PC-3 (cell line): ENCODE measurements around the gene TFB1M. TPM values are rescaled to one million over a fixed set of nuclear protein-coding genes. Genes with fewer than 3 reads are reported as not detected.

Experiments
- ATAC-seq: fragments of 200-7000 bp; cut with Tn5 transposase; 2 replicates; pipeline ENCODE4 v1.9.1; 2020; ENCODE audit warnings: mild to moderate bottlenecking, moderate library complexity
- BruUV-seq: library from RNA; stranded (reverse); fragments of 400-500 nt; replicated peaks from 2 replicates; lab custom pipeline; 2021; lab: Mats Ljungman, UMichigan
- CTCF ChIA-PET: fragments of 300-600 bp; sonication (Branson Sonifier 250); formaldehyde crosslinking; loops from one replicate; lab custom pipeline; 2022; ENCODE audit warnings: antibody characterized with exemption; lab: Charles Lee
- POLR2A ChIA-PET: fragments of 300-600 bp; sonication (Branson Sonifier 250); formaldehyde crosslinking; loops from one replicate; lab custom pipeline; 2022; ENCODE audit warnings: antibody characterized with exemption; ENCODE audit not compliant: unreplicated experiment; lab: Charles Lee
- DNase-seq: peaks from one replicate; pipeline ENCODE4 v3.0.0-alpha.2; 2015
- H2AFZ ChIP-seq: fragments of 300-600 bp; sonication (generic); 2 replicates; pipeline ENCODE4 v1.6.0; 2016; ENCODE audit warnings: antibody characterized with exemption, low read length
- H3F3A ChIP-seq: fragments of 300-600 bp; sonication (generic); one replicate; pipeline ENCODE4 v1.6.0; 2017; ENCODE audit warnings: antibody characterized with exemption, low read length, control low read depth, mild to moderate bottlenecking; ENCODE audit not compliant: unreplicated experiment
- H3K27ac ChIP-seq: fragments of 300-600 bp; sonication (generic); 2 replicates; pipeline ENCODE4 v1.5.1; 2016; ENCODE audit warnings: mild to moderate bottlenecking, low read length
- H3K27me3 ChIP-seq: fragments of 300-600 bp; sonication (generic); 2 replicates; pipeline ENCODE4 v1.6.1; 2016; ENCODE audit warnings: low read length, mixed read lengths
- H3K36me3 ChIP-seq: fragments of 300-600 bp; sonication (generic); 2 replicates; pipeline ENCODE4 v1.6.1; 2016; ENCODE audit warnings: low read depth, mixed run types, low read length, mixed read lengths
- H3K4me1 ChIP-seq: fragments of 300-600 bp; sonication (generic); 2 replicates; pipeline ENCODE4 v1.5.1; 2016; ENCODE audit warnings: low read length; ENCODE audit not compliant: insufficient read depth
- H3K4me2 ChIP-seq: fragments of 300-600 bp; sonication (generic); 2 replicates; pipeline ENCODE4 v1.6.0; 2016; ENCODE audit warnings: low read length
- H3K4me3 ChIP-seq: fragments of 300-600 bp; sonication (generic); 2 replicates; pipeline ENCODE4 v1.5.1; 2016; ENCODE audit warnings: mild to moderate bottlenecking, low read length, mixed read lengths
- H3K79me2 ChIP-seq: fragments of 300-600 bp; sonication (generic); 2 replicates; pipeline ENCODE4 v1.6.1; 2017; ENCODE audit warnings: low read length, mixed read lengths
- H3K9ac ChIP-seq: fragments of 300-600 bp; sonication (generic); 2 replicates; pipeline ENCODE4 v1.6.0; 2016; ENCODE audit warnings: mild to moderate bottlenecking, low read length
- H3K9me2 ChIP-seq: fragments of 300-600 bp; sonication (generic); replicated peaks from 2 replicates; pipeline ENCODE4 v1.6.1; 2016; ENCODE audit warnings: mixed run types, low read length, mixed read lengths
- H3K9me3 ChIP-seq: fragments of 300-600 bp; sonication (generic); 2 replicates; pipeline ENCODE4 v1.6.1; 2016; ENCODE audit warnings: low read length, mixed read lengths
- H4K20me1 ChIP-seq: fragments of 300-600 bp; sonication (generic); 2 replicates; pipeline ENCODE4 v1.6.1; 2016; ENCODE audit warnings: low read length, mixed read lengths
- CTCF ChIP-seq: fragments of 300-600 bp; sonication (generic); conservative IDR thresholded peaks from 2 replicates; pipeline ENCODE4 v1.5.1; 2017; ENCODE audit warnings: antibody characterized with exemption, low read depth, mild to moderate bottlenecking, low read length
- EZH2 ChIP-seq: fragments of 300-600 bp; sonication (generic); IDR thresholded peaks from one replicate; pipeline ENCODE4 v1.6.1; 2017; ENCODE audit warnings: antibody characterized with exemption, mild to moderate bottlenecking, low read length; ENCODE audit not compliant: unreplicated experiment
- EZH2phosphoT487 ChIP-seq: fragments of 300-600 bp; sonication (generic); IDR thresholded peaks from 2 replicates; pipeline ENCODE4 v1.6.1; 2018; ENCODE audit warnings: mild to moderate bottlenecking, antibody characterized with exemption, low read length, borderline replicate concordance
- intact Hi-C: fragments of 100-400 bp; cut with micrococcal nuclease; formaldehyde crosslinking; loops from 2 replicates; pipeline ENCODE4 v1.9.0; 2023
- total RNA-seq: library from RNA; depleted of rRNA; stranded (reverse); fragments of >200 nt; gene quantifications from 2 replicates; pipeline ENCODE4 v1.2.3, GENCODE V29; 2014

Gene TFB1M
- total RNA-seq, 1 experiment from 2014 or later = 23.1 TPM

GRCh38 chr6:155216312-155217046 is 97.8 kb downstream of the TFB1M start:
- ChIA-PET CTCF (no interaction called here), POLR2A (no interaction called here)
- H2AFZ ChIP-seq = no peak overlapping the region
- H3K9me3 ChIP-seq = no peaks in the 10 kb centered on the region
- ATAC-seq = no peak
- TF ChIP-seq CTCF (no peak), EZH2 (no peak)
- no peak overlapping the region for H3K4me2 ChIP-seq
- H3K9me2 ChIP-seq = no peaks in the 10 kb centered on the region
- H3K4me3 ChIP-seq = no peak overlapping the region
- no peak overlapping the region for H3K27ac ChIP-seq
- H4K20me1 ChIP-seq = no peaks in the 10 kb centered on the region
- no peaks in the 10 kb centered on the region for H3K36me3 ChIP-seq
- intact Hi-C loops = no loop called here
- no peak for DNase-seq
- H3K27me3 ChIP-seq = no peaks in the 10 kb centered on the region
- H3K4me1 ChIP-seq = no peaks in the 10 kb centered on the region
- H3F3A ChIP-seq = no peaks in the 10 kb centered on the region
- BruUV-seq = no TSS peak
- H3K79me2 ChIP-seq = no peaks in the 10 kb centered on the region
- H3K9ac ChIP-seq = no peak overlapping the region

- TF ChIP-seq EZH2 = no peak
- no peak for TF ChIP-seq EZH2phosphoT487
- no peak for TF ChIP-seq CTCF
- no peak for ATAC-seq
- Histone ChIP-seq H3K9ac (no peak overlapping the region), H2AFZ (no peak overlapping the region), H3F3A (no peaks in the 10 kb centered on the region), H3K4me3 (no peak overlapping the region), H3K27me3 (no peaks in the 10 kb centered on the region), H3K4me1 (no peaks in the 10 kb centered on the region), H3K36me3 (no peaks in the 10 kb centered on the region), H3K9me2 (no peaks in the 10 kb centered on the region), H4K20me1 (no peaks in the 10 kb centered on the region), H3K27ac (no peak overlapping the region), H3K4me2 (no peak overlapping the region), H3K79me2 (no peaks in the 10 kb centered on the region), H3K9me3 (no peaks in the 10 kb centered on the region)
- POLR2A ChIA-PET = no interaction called here
- intact Hi-C loops = no loop called here
- CTCF ChIA-PET = no interaction called here
- no TSS peak for BruUV-seq
- DNase-seq = no peak
These were observed 98.4 kb downstream of the TFB1M start for GRCh38 chr6:155215906-155216305.

DNA sequence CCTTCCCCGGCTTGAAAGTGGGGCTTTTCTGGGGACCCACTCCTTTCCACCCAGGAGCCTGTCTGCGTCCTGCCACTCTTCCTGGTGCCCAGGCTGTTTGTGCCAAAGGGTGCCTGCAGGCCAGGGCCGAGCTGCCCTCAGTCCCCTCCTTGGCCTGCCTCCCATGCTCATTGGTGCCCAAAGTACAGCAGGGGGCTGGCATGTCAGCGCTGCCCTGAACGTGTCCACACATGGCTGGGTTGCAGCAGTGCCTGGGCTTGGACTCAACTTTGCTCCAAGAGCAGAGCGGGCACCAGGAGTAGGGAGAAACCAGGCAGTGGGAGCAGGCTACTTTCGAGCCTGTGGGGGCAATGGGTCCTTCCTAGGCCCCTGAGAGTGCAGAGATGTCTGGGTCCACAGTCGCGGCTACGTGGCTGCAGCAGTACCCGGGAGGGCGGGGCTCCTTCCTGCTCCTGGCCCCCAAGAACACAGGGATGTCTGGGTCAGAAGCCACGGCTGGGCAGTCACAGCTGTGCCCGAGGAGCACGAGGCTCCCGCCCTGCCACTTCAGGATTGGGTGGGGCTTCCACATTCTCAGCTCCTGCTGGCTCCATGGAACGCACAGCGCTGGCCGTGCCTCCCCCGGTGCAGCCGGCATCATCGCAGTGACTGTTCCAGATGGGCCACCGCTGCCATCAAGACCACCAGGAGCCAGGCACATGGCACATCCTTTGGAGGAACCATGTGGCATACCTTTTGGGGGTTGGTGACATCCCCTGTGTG is 100.5 kb downstream of the TFB1M start:
- no peaks in the 10 kb centered on the region for H3K9me2 ChIP-seq
- no peak overlapping the region for H3K9ac ChIP-seq
- H3K27me3 ChIP-seq = no peaks in the 10 kb centered on the region
- no peaks in the 10 kb centered on the region for H4K20me1 ChIP-seq
- ChIA-PET POLR2A (no interaction called here), CTCF (no interaction called here)
- BruUV-seq = no TSS peak
- ATAC-seq = no peak
- H3K27ac ChIP-seq = no peak overlapping the region
- no peak for TF ChIP-seq EZH2
- H3F3A ChIP-seq = no peaks in the 10 kb centered on the region
- H3K4me2 ChIP-seq = no peak overlapping the region
- no peaks in the 10 kb centered on the region for H3K79me2 ChIP-seq
- no peaks in the 10 kb centered on the region for H3K4me1 ChIP-seq
- H2AFZ ChIP-seq = no peak overlapping the region
- no peaks in the 10 kb centered on the region for H3K9me3 ChIP-seq
- DNase-seq = no peak
- H3K36me3 ChIP-seq = no peaks in the 10 kb centered on the region
- intact Hi-C loops = no loop called here
- no peak overlapping the region for H3K4me3 ChIP-seq
